ENCODE results near the gene SNTG2. TPM values are rescaled to one million over a fixed set of nuclear protein-coding genes. Genes with fewer than 3 reads are reported as not detected.

Gene SNTG2
- total RNA-seq, 1 donor from 2014 or later = not detected

GRCh38 chr2:943461-943797 lies 7.2 kb upstream of the SNTG2 start:
- TF ChIP-seq CTCF (conservative IDR thresholded peaks at IDR 0.05; ENCODE audit: low read depth, low read length) = no peak
- DNase-seq (ENCODE audit: low read depth) = no peak
- H3K4me3 ChIP-seq (ENCODE audit: low read depth, low read length) = no peak overlapping the region

GRCh38 chr2:943821-944220 lies 6.8 kb upstream of the SNTG2 start:
- no peak for TF ChIP-seq CTCF (conservative IDR thresholded peaks at IDR 0.05; ENCODE audit: low read depth, low read length)
- DNase-seq (ENCODE audit: low read depth) = no peak
- H3K4me3 ChIP-seq (ENCODE audit: low read depth, low read length) = no peak overlapping the region

GRCh38 chr2:944693-945092 lies 6.0 kb upstream of the SNTG2 start:
- DNase-seq (ENCODE audit: low read depth) = no peak
- no peak overlapping the region for H3K4me3 ChIP-seq (ENCODE audit: low read depth, low read length)
- no peak for TF ChIP-seq CTCF (conservative IDR thresholded peaks at IDR 0.05; ENCODE audit: low read depth, low read length)

- no peak overlapping the region for H3K4me3 ChIP-seq (ENCODE audit: low read depth, low read length)
- no peak for DNase-seq (ENCODE audit: low read depth)
- no peak for TF ChIP-seq CTCF (conservative IDR thresholded peaks at IDR 0.05; ENCODE audit: low read depth, low read length)
Measured at GRCh38 chr2:945104-945503, 5.5 kb upstream of the SNTG2 start.

- peak overlapping the region; percentile 21 for H3K4me3 ChIP-seq (ENCODE audit: low read depth, low read length)
- no peak for TF ChIP-seq CTCF (conservative IDR thresholded peaks at IDR 0.05; ENCODE audit: low read depth, low read length)
- peak; percentile 15 for DNase-seq (ENCODE audit: low read depth)
Measured at GRCh38 chr2:946073-946948, 4.3 kb upstream of the SNTG2 start.

GRCh38 chr2:949384-950079 lies 1.1 kb upstream of the SNTG2 start:
- DNase-seq (ENCODE audit: low read depth) = no peak
- TF ChIP-seq CTCF (conservative IDR thresholded peaks at IDR 0.05; ENCODE audit: low read depth, low read length) = no peak
- H3K4me3 ChIP-seq (ENCODE audit: low read depth, low read length) = peak overlapping the region; percentile 52

Measured in epithelial cell of proximal tubule (primary cell).